SIG-M5 (cell line): ENCODE data around the gene TMX2.

Experiments
- DNase-seq: peaks from one replicate; lab custom pipeline; 2025; lab: John Stamatoyannopoulos, UW

Gene TMX2

DNA sequence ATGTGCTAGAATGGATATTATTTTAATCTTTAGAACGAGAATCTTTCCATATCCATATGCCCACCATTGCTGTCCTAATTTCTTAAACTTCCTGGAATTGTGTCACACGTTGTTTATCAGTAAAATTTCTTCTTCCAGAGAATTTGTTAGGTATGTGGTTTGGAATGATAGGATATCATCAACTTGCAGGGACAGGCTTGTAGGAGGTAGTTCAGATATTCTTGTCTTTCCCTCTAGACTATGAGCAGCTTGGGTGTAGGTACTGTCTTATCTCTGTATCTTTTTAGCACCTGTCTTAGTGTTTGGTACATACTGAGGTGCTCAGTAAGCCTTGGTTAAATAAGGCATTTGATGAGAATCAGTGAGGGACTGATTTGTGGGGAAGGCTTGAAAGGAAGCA lies 52.6 kb downstream of the TMX2 start:
- no peak for DNase-seq

DNA sequence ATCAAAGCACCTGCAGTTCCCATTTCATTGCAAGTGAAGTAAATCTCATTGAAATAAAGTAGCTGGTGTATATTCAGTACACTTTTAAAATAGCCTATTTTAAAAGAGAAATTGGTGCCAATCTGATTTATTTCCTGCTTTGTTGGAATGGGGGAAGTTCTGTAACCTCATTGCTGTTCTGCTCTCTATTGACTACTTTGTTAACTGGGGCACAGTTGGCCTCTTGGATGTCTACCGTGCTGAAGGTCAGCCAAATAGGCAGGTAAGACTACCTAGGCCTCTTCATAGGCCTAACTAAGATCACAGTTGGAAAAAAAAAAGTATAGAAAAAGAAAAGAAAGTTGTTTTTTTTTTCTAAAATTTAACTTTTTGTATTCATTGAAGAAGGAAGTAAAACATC lies 58.4 kb downstream of the TMX2 start:
- no peak for DNase-seq

DNA sequence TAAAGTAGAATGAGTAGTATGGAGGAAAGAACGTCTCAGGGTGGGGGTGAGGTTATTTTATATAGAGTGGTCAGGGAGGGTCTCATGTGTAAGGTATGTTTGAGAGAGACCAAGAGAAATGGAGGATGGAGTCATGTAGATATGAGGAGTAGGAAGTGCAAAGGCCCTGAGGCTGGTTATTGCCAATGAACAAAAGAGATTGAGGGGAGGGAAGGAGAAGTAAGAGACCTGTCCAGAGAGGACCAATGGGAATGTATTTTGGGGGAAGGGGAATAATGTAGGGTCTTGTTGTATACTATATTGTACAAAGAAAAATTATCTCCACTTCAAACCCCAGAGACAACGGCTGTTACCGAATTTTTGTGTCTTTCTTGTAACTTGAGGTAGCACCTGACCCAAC lies 59.0 kb downstream of the TMX2 start:
- no peak for DNase-seq

- DNase-seq = no peak
These were observed 60.2 kb downstream of the TMX2 start for GRCh38 chr11:57772562-57772961.

- no peak for DNase-seq
These were observed 60.7 kb downstream of the TMX2 start for GRCh38 chr11:57773026-57773598.

DNA sequence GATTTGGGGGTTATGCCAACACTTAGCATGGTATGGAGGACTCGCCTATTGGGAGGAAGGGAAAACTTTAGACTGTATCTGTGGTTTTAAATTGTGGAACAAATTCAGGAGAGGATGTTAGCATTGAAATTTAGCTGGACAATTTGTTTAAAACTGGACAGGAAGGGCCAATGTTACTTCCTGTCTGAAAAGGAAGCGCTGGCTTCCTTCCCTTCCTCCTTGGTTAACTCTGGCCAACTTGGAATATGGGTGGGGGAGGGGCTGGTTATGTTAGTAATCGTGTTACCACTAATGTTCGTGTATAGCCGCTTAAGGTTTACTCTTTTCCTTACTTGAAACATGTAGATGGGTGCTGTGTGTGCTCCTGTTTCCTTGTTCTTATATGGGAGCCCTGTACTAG lies 63.1 kb downstream of the TMX2 start:
- DNase-seq = no peak

- DNase-seq = no peak
These were observed 63.7 kb downstream of the TMX2 start for GRCh38 chr11:57776031-57776521.

- no peak for DNase-seq
These were observed 64.3 kb downstream of the TMX2 start for GRCh38 chr11:57776577-57777210.

GRCh38 chr11:57777969-57778317 lies 65.5 kb downstream of the TMX2 start:
- DNase-seq = no peak

DNA sequence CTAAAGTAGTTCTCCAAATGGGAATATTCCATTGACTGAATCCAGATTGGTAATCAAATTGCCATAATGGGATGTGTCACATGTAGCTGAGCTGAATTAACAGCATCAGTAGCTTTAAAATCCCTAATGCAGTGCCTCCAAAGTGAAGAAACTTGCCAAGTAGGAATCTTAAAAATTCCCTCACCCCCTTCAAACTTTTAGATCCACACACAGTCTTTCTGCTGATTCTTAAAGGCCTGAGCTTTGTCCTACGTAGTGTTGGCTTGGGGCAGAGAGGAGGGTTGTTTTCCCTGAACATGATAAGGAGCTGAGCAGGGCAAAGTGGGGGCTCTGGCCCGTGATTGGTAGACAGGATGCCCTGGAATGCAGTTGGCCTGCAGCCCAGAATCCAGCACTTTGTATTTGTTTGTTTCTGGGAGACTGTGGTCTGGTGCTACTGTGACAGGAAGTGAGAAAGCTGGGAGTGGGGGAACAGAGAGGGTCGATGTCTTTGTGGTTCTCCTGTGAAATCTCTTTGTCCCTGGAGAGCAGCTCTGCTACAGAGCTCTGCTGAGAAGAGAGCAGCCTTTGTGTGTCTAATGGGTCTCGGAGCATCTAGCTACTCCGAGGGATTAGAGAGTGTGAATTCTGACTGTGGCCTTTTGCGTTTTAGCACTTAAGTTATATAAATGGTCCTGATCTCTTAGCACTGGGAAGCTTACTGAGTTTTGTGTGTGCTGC lies 66.1 kb downstream of the TMX2 start:
- DNase-seq = no peak

GRCh38 chr11:57779276-57779675 lies 66.9 kb downstream of the TMX2 start:
- DNase-seq = no peak

- no peak for DNase-seq
These were observed 69.1 kb downstream of the TMX2 start for GRCh38 chr11:57781529-57781943.

- no peak for DNase-seq
These were observed 72.7 kb downstream of the TMX2 start for GRCh38 chr11:57785072-57785471.

DNA sequence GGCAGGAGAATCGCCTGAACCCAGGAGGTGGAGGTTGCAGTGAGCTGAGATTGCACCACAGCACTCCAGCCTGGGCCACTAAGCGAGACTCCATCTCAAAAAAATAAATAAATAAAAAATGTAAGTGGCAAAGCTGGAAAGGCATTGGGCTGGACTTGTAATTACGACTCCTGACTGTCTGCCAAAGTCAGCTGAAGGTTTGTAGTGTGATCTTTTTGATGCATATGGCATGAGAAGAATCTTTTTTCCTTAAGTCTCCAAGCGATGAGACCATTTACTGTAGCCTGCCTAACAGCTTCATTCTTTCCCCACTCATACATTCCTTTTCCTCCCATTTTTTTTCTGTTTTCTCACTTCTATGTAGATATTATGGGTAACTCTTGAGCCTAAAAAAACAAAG lies 74.0 kb downstream of the TMX2 start:
- DNase-seq = no peak

GRCh38 chr11:57787006-57787604 lies 74.7 kb downstream of the TMX2 start:
- no peak for DNase-seq

DNA sequence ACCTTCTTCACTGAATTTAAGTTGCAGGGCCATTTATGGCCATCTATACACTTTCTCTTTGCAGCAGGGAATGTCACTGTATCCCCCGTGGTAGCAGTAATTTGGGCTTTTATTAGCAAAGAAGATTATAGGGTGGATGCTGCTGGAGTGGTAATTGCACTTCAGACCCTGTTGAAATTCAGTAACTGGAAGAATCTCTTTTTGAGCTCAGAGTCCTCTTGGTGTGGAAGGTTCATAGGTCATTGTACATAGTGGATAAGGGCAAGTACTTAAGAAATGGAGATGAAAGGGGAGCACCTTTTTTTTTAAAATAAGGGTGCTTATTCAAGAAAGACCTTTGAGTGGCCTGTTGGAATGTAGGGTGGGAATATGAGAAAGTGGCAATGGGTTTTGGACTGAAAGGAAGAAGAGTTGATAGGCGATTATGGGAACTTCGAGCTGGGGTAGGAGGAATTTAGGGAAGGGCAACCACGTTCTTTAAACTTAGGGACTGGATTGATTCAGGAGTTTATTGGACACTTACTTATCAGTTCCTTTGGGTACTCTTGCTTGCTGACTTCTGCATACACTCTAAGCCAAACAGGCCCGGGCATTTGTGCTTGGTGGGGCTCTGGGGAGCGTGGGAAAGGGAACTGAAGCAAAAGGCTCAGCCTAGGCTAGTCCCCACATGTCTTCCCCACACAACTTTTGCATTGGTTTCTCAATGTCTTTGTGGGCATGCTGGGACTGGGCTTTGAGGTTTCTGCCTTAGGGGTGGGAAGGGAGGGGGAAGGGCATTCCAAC lies 75.7 kb downstream of the TMX2 start:
- DNase-seq = peak; percentile 48

- no peak for DNase-seq
These were observed 76.3 kb downstream of the TMX2 start for GRCh38 chr11:57788703-57789088.
